ENCODE results near the gene MAX. TPM values are rescaled to one million over a fixed set of nuclear protein-coding genes. Genes with fewer than 3 reads are reported as not detected.

Gene MAX
- total and polyA plus RNA-seq, 2 of the 4 experiments (the other 2 are of a cell fraction), result 45.2 to 51.8 TPM

DNA sequence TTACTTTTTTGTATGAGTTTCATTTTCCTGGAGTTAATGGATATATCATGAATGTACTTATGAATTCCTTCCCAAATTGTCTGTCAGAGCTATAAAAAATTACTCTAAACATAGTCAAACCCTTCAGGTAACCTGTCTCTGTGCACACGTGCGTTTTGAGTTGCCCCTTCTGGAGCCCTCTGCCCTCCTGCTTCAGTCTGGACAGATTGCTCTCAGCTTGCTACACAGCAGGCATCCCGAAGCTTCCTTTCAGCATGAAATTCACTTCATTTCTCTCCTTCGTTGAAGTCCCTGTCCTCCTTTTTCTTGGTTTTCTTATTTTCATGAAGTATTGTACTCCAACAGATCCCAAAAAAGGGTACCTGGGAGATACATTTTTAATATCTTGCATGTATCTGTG lies 68.3 kb downstream of the MAX start:
- Histone ChIP-seq H3K4me3 (ENCODE audit: insufficient read depth, low read depth, low read length) (no peak overlapping the region), H3K18ac (ENCODE audit: low read depth, low read length) (no peak overlapping the region), H3K27me3 (ENCODE audit: control insufficient read depth, insufficient read depth, low read length) (no peaks in the 10 kb centered on the region), H3K4ac (ENCODE audit: low read depth, low read length) (no peak overlapping the region), H4K5ac (ENCODE audit: low read depth, low read length) (no peak overlapping the region), H3K14ac (replicated peaks; ENCODE audit: low read depth, low read length) (no peak overlapping the region), H2BK120ac (ENCODE audit: low read depth, low read length) (no peak overlapping the region), H3K56ac (ENCODE audit: extremely low read depth, insufficient read depth, low read length) (no peak overlapping the region), H3K9me1 (ENCODE audit: insufficient read depth, low read length) (peaks cover 2% of the 10 kb centered on the region; the same call in 1 of the 2 replicates), H2BK15ac (ENCODE audit: low read depth, low read length) (no peak overlapping the region), H4K91ac (ENCODE audit: insufficient read depth, low read depth, low read length) (no peak overlapping the region), H3K4me2 (ENCODE audit: low read depth, low read length) (no peak overlapping the region), H2AK5ac (ENCODE audit: low read depth, low read length) (no peak overlapping the region), H2BK20ac (ENCODE audit: low read depth, low read length) (no peak overlapping the region), H2AFZ (replicated peaks; ENCODE audit: low read length, poor library complexity) (no peak overlapping the region), H3K9me3 (ENCODE audit: control insufficient read depth, insufficient read depth, low read length) (no peaks in the 10 kb centered on the region), H2AK9ac (replicated peaks; ENCODE audit: low read depth, low read length, poor library complexity) (no peak overlapping the region), H3K4me1 (ENCODE audit: control insufficient read depth, insufficient read depth, low read length) (peaks cover 2% of the 10 kb centered on the region; the same call in 1 of the 2 replicates), H3K36me3 (ENCODE audit: control insufficient read depth, insufficient read depth, low read length) (peaks cover 6% of the 10 kb centered on the region), H4K20me1 (ENCODE audit: insufficient read depth, low read length) (no peaks in the 10 kb centered on the region), H2BK5ac (ENCODE audit: low read depth, low read length, poor library complexity, severe bottlenecking) (no peak overlapping the region), H3K23ac (ENCODE audit: low read depth, low read length) (no peak overlapping the region), H3K27ac (ENCODE audit: insufficient read depth, low read length) (no peak overlapping the region), H4K8ac (ENCODE audit: low read depth in 2 of 2, low read length in 2 of 2) (no peak overlapping the region), H3K79me1 (ENCODE audit: low read depth in 1 of 2, low read length in 2 of 2) (no peaks in the 10 kb centered on the region), H3K9ac (ENCODE audit: low read depth, low read length) (no peak overlapping the region)
- in situ Hi-C loops (cut with MboI; ENCODE audit: low sequenced_read_pairs) (no loop called here), dilution Hi-C loops (cut with HindIII; ENCODE audit: low sequenced_read_pairs, unreplicated experiment) (no loop called here), intact Hi-C loops (cut with micrococcal nuclease) (no loop called here)
- POLR2A ChIA-PET (ENCODE audit: unreplicated experiment), result no interaction called here
- DNase-seq, result no peak
- no peak for ATAC-seq (ENCODE audit: low read depth)
- BruUV-seq (replicated peaks), result no TSS peak
- CTCF ChIA-PET, result no interaction called here
- TF ChIP-seq BHLHE40 (IDR thresholded peaks at IDR 0.05; ENCODE audit: low read depth, low read length), result no peak
- TF ChIP-seq USF2 (IDR thresholded peaks at IDR 0.05; ENCODE audit: low read depth, low read length), result no peak
- no peak for TF ChIP-seq MXI1 (IDR thresholded peaks at IDR 0.05; ENCODE audit: borderline replicate concordance, low read depth, low read length)
- no peak for TF ChIP-seq POLR2A (IDR thresholded peaks at IDR 0.05; ENCODE audit: low read depth, low read length)
- TF ChIP-seq CEBPB (IDR thresholded peaks at IDR 0.05; ENCODE audit: low read depth, low read length), result no peak
- no peak for TF ChIP-seq RCOR1 (IDR thresholded peaks at IDR 0.05; ENCODE audit: insufficient replicate concordance, low read length)
- no peak for TF ChIP-seq FOS (IDR thresholded peaks at IDR 0.05; ENCODE audit: low read depth, low read length)
- TF ChIP-seq MAFK (IDR thresholded peaks at IDR 0.05; ENCODE audit: low read depth, low read length), result no peak
- no CpG with 5 or more reads among the region's 4 CpGs for WGBS, 2 experiments (ENCODE audit: extremely low coverage in 2 of 2, insufficient read length in 1 of 2)

Data from IMR-90 (cell line).